A549 (cell line): Measurements from ENCODE around the gene R3HDM2.

ENCODE experiments used
- CEBPB ChIP-seq, 2 experiments: fragments of >200 bp in 1 of 2; sonication (Bioruptor Twin) in 1 of 2; formaldehyde crosslinking in 1 of 2; IDR thresholded peaks; 2 replicates each; pipeline ENCODE4 v1.6.1; 2012 to 2016
- CHD2 ChIP-seq: fragments of 150-350 bp; IDR thresholded peaks from 2 replicates; pipeline ENCODE4 v1.6.1; 2014; ENCODE audit warnings: low read length; ENCODE audit not compliant: partially characterized antibody
- CTCF ChIP-seq: fragments of >200 bp; sonication (Bioruptor Twin); formaldehyde crosslinking; IDR thresholded peaks from 3 replicates; pipeline ENCODE4 v1.5.1; 2016
- FOSL2 ChIP-seq, 2 experiments: fragments of 450-650 bp in 1 of 2; fragments of >200 bp in 1 of 2; sonication (Bioruptor Twin) in 1 of 2; formaldehyde crosslinking; IDR thresholded peaks; 2 replicates each; pipeline versions ENCODE4 v1.5.0 to v1.6.1; 2016 to 2020; ENCODE audit warnings: mild to moderate bottlenecking in 1 of 2, moderate library complexity in 1 of 2
- HDAC2 ChIP-seq: fragments of 200-600 bp; sonication (generic); IDR thresholded peaks from 2 replicates; pipeline ENCODE4 v1.6.1; 2016
- JUNB ChIP-seq: fragments of >200 bp; sonication (Bioruptor Twin); formaldehyde crosslinking; IDR thresholded peaks from 2 replicates; pipeline ENCODE4 v1.6.1; 2016
- MYC ChIP-seq: IDR thresholded peaks from 2 replicates; pipeline ENCODE4 v1.6.1; 2012; ENCODE audit warnings: mild to moderate bottlenecking, inconsistent platforms, low read length, improper control_type of control experiment, borderline replicate concordance
- POLR2A ChIP-seq: IDR thresholded peaks from 2 replicates; pipeline ENCODE4 v1.6.1; 2012; ENCODE audit warnings: mild to moderate bottlenecking, low read length
- RAD21 ChIP-seq, 2 experiments: fragments of >200 bp in 1 of 2; sonication (Bioruptor Twin) in 1 of 2; formaldehyde crosslinking in 1 of 2; IDR thresholded peaks in 1 of 2; conservative IDR thresholded peaks in 1 of 2; 2 replicates in 1 of 2; 3 replicates in 1 of 2; pipeline ENCODE4 v1.6.1; 2012 to 2018; ENCODE audit warnings: inconsistent platforms in 1 of 2
- SREBF2 ChIP-seq: fragments of 450-650 bp; IDR thresholded peaks from 2 replicates; pipeline ENCODE4 v1.6.1; 2014; ENCODE audit warnings: mild to moderate bottlenecking, moderate library complexity
- TF ChIP-seq, protein P1 (sequence below): fragments of 200-600 bp; sonication (generic); IDR thresholded peaks from 2 replicates; pipeline ENCODE4 v1.6.1; 2016; ENCODE audit warnings: antibody characterized with exemption, mild to moderate bottlenecking, moderate library complexity

- TF ChIP-seq RAD21 (conservative IDR thresholded peaks at IDR 0.05 in 1 of 2, IDR thresholded peaks at IDR 0.05 in 1 of 2), result no peak
- TF ChIP-seq SREBF2, result no peak
- no peak for TF ChIP-seq MYC
- no peak for TF ChIP-seq CHD2
- no peak for TF ChIP-seq CEBPB (IDR thresholded peaks at IDR 0.05)
- no peak for TF ChIP-seq CTCF
- TF ChIP-seq HDAC2, result no peak
- TF ChIP-seq, protein P1, sequence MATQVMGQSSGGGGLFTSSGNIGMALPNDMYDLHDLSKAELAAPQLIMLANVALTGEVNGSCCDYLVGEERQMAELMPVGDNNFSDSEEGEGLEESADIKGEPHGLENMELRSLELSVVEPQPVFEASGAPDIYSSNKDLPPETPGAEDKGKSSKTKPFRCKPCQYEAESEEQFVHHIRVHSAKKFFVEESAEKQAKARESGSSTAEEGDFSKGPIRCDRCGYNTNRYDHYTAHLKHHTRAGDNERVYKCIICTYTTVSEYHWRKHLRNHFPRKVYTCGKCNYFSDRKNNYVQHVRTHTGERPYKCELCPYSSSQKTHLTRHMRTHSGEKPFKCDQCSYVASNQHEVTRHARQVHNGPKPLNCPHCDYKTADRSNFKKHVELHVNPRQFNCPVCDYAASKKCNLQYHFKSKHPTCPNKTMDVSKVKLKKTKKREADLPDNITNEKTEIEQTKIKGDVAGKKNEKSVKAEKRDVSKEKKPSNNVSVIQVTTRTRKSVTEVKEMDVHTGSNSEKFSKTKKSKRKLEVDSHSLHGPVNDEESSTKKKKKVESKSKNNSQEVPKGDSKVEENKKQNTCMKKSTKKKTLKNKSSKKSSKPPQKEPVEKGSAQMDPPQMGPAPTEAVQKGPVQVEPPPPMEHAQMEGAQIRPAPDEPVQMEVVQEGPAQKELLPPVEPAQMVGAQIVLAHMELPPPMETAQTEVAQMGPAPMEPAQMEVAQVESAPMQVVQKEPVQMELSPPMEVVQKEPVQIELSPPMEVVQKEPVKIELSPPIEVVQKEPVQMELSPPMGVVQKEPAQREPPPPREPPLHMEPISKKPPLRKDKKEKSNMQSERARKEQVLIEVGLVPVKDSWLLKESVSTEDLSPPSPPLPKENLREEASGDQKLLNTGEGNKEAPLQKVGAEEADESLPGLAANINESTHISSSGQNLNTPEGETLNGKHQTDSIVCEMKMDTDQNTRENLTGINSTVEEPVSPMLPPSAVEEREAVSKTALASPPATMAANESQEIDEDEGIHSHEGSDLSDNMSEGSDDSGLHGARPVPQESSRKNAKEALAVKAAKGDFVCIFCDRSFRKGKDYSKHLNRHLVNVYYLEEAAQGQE, result no peak
- TF ChIP-seq POLR2A, result no peak
- TF ChIP-seq JUNB, result no peak
- TF ChIP-seq FOSL2 (IDR thresholded peaks at IDR 0.05), result no peak
- TF ChIP-seq FOSL2 (CRISPR knock-in tag; IDR thresholded peaks at IDR 0.05), result no peak
Measured at GRCh38 chr12:57263096-57263495, 167.7 kb downstream of the R3HDM2 start.
